Endothelial cell of umbilical vein (primary cell): ENCODE data around the gene SIM1. TPM values are rescaled to one million over a fixed set of nuclear protein-coding genes. Genes with fewer than 3 reads are reported as not detected.

Experiments used
- BruUV-seq: library from RNA; stranded (reverse); fragments of 400-500 nt; replicated peaks from 2 replicates; lab custom pipeline; 2021; lab: Mats Ljungman, UMichigan
- CTCF ChIA-PET: fragments of 300-600, 350-600 bp; sonication (Branson Sonifier 250); formaldehyde crosslinking; loops from one replicate; lab custom pipeline; 2021; ENCODE audit warnings: antibody characterized with exemption, inconsistent platforms; lab: Charles Lee
- POLR2A ChIA-PET: fragments of 300-600, 350-600 bp; sonication (Branson Sonifier 250); formaldehyde crosslinking; loops from one replicate; lab custom pipeline; 2021; ENCODE audit warnings: antibody characterized with exemption, inconsistent platforms; lab: Charles Lee
- DNase-seq: peaks from one replicate; pipeline ENCODE4 v3.0.0-alpha.2; 2011; ENCODE audit warnings: low read depth, low spot score
- FAIRE-seq: peaks from 2 replicates; lab custom pipeline; 2011; peaks lifted over from hg19 to GRCh38; lab: Jason Lieb, UNC
- H2AFZ ChIP-seq: 2 replicates; pipeline ENCODE4 v1.6.0; 2012; ENCODE audit warnings: low read depth, low read length, control low read depth, inconsistent platforms
- H3K27ac ChIP-seq: 2 replicates; pipeline ENCODE4 v1.5.1; 2011; ENCODE audit warnings: low read depth, mild to moderate bottlenecking, control low read depth, low read length, moderate library complexity; ENCODE audit not compliant: insufficient read depth
- H3K27me3 ChIP-seq, 2 experiments: 2 replicates each; pipeline versions ENCODE4 v1.6.0 to v1.6.1; 2011; ENCODE audit warnings: low read length in 2 of 2, mixed read lengths in 1 of 2; ENCODE audit not compliant: control insufficient read depth in 2 of 2, insufficient read depth in 2 of 2
- H3K36me3 ChIP-seq, 2 experiments: 2 replicates in 1 of 2; 3 replicates in 1 of 2; pipeline ENCODE4 v1.5.1; 2011; ENCODE audit warnings: low read length in 2 of 2, mild to moderate bottlenecking in 1 of 2, moderate library complexity in 1 of 2; ENCODE audit not compliant: control insufficient read depth in 2 of 2, insufficient read depth in 2 of 2; ENCODE audit errors: extremely low read depth in 1 of 2
- H3K4me1 ChIP-seq: 3 replicates; pipeline ENCODE4 v1.5.1; 2011; ENCODE audit warnings: mild to moderate bottlenecking, low read length; ENCODE audit not compliant: control insufficient read depth, insufficient read depth; ENCODE audit errors: extremely low read depth
- H3K4me2 ChIP-seq: 2 replicates; pipeline ENCODE4 v1.6.1; 2011; ENCODE audit warnings: low read length, control low read depth, mixed read lengths; ENCODE audit not compliant: insufficient read depth
- H3K4me3 ChIP-seq, 3 experiments: fragments of 200-600 bp in 1 of 3; sonication (generic), shearing (Covaris generic) in 1 of 3; replicated peaks in 1 of 3; 2 replicates each; pipeline ENCODE4 v1.5.1; 2011 to 2016; ENCODE audit warnings: control low read depth in 3 of 3, low read length in 3 of 3, mild to moderate bottlenecking in 2 of 3, inconsistent platforms in 1 of 3, low read depth in 1 of 3, moderate library complexity in 1 of 3; ENCODE audit not compliant: insufficient read depth in 1 of 3
- H3K79me2 ChIP-seq: 2 replicates; pipeline ENCODE4 v1.6.0; 2012; ENCODE audit warnings: low read length, inconsistent platforms; ENCODE audit not compliant: control insufficient read depth, insufficient read depth
- H3K9ac ChIP-seq: replicated peaks from 2 replicates; pipeline ENCODE3; 2011; ENCODE audit warnings: low read length, control low read depth; ENCODE audit not compliant: insufficient read depth; ENCODE audit errors: extremely low read depth
- H3K9me1 ChIP-seq: replicated peaks from 3 replicates; pipeline ENCODE4 v1.6.0; 2011; ENCODE audit warnings: mild to moderate bottlenecking, low read length; ENCODE audit not compliant: control insufficient read depth, insufficient read depth; ENCODE audit errors: extremely low read depth
- H3K9me3 ChIP-seq: replicated peaks from 2 replicates; pipeline ENCODE4 v1.5.1; 2012; ENCODE audit warnings: low read length, inconsistent platforms; ENCODE audit not compliant: control insufficient read depth, insufficient read depth
- H4K20me1 ChIP-seq: replicated peaks from 2 replicates; pipeline ENCODE3; 2011; ENCODE audit warnings: mild to moderate bottlenecking, low read length; ENCODE audit not compliant: control insufficient read depth, insufficient read depth; ENCODE audit errors: extremely low read depth
- EZH2 ChIP-seq: IDR thresholded peaks from 2 replicates; pipeline ENCODE4 v1.6.1; 2012; ENCODE audit warnings: borderline replicate concordance, low read depth, mild to moderate bottlenecking, moderate library complexity, low read length, inconsistent platforms; ENCODE audit not compliant: severe bottlenecking
- FOS ChIP-seq: IDR thresholded peaks from 2 replicates; pipeline ENCODE4 v1.6.1; 2011; ENCODE audit warnings: mild to moderate bottlenecking, low read length, moderate library complexity, borderline replicate concordance; ENCODE audit not compliant: insufficient read depth
- GATA2 ChIP-seq: IDR thresholded peaks from 2 replicates; pipeline ENCODE4 v1.7.0; 2011; ENCODE audit warnings: low read depth, mild to moderate bottlenecking, moderate library complexity, mixed read lengths, low read length; ENCODE audit not compliant: insufficient read length, insufficient read depth
- JUN ChIP-seq: IDR thresholded peaks from 2 replicates; pipeline ENCODE4 v1.6.1; 2011; ENCODE audit warnings: borderline replicate concordance, low read depth; ENCODE audit not compliant: insufficient read length, insufficient read depth
- MYC ChIP-seq: IDR thresholded peaks from one replicate; pipeline ENCODE4 v1.6.1; 2011; ENCODE audit warnings: mild to moderate bottlenecking, low read depth, low read length
- POLR2A ChIP-seq: IDR thresholded peaks from 2 replicates; pipeline ENCODE4 v1.6.1; 2012; ENCODE audit warnings: low read depth, mild to moderate bottlenecking, control low read depth, low read length
- POLR2AphosphoS5 ChIP-seq: IDR thresholded peaks from 2 replicates; pipeline ENCODE4 v1.6.1; 2012; ENCODE audit warnings: low read depth, mild to moderate bottlenecking, control low read depth, low read length, moderate library complexity; ENCODE audit not compliant: insufficient read depth
- dilution Hi-C: fragments of 300-500 bp; cut with MboI; formaldehyde crosslinking; loops from one replicate; pipeline ENCODE4 v1.15.0; 2019; ENCODE audit warnings: low sequenced_read_pairs; ENCODE audit not compliant: extremely low pct_ligation_motif_present
- intact Hi-C: fragments of 100-400 bp; cut with micrococcal nuclease; formaldehyde crosslinking; loops from one replicate; pipeline ENCODE4 v1.10.0; 2022
- polyA plus RNA-seq, 4 experiments: library from polyadenylated mRNA; depleted of rRNA in 3 of 4; stranded (reverse) in 3 of 4; unstranded in 1 of 4; fragments of >200 nt; gene quantifications; 2 replicates each; pipeline versions ENCODE4 v1.2.1 to v1.2.3, GENCODE V29; 2011 to 2012; ENCODE audit warnings: missing spikeins in 1 of 4
- total RNA-seq: library from RNA; stranded (reverse); gene quantifications from 2 replicates; pipeline ENCODE4 v1.2.3, GENCODE V29; 2021
- TF ChIP-seq, protein P1 (sequence below): IDR thresholded peaks from 2 replicates; pipeline ENCODE4 v1.6.1; 2011; ENCODE audit not compliant: insufficient read depth, insufficient read length
- TF ChIP-seq, protein P2 (sequence below), 2 donors: IDR thresholded peaks; 1 replicate in 1 of 2; 2 replicates in 1 of 2; pipeline ENCODE4 v1.5.1; 2011; ENCODE audit warnings: low read length in 2 of 2, mild to moderate bottlenecking in 2 of 2, moderate library complexity in 2 of 2, control low read depth in 1 of 2, inconsistent platforms in 1 of 2, low read depth in 1 of 2; ENCODE audit not compliant: insufficient read depth in 1 of 2; ENCODE audit errors: extremely low read depth in 1 of 2

Gene SIM1
- total and polyA plus RNA-seq, 2 donors (not counting 3 experiments of a cell fraction or from before 2014, with no cell fraction given), result 0.14 to 0.29 TPM

- Histone ChIP-seq H3K36me3 (no peaks in the 10 kb centered on the region), H3K4me3 (no peak overlapping the region), H3K27ac (no peak overlapping the region), H3K9me3 (no peaks in the 10 kb centered on the region), H2AFZ (no peak overlapping the region), H3K9me1 (no peaks in the 10 kb centered on the region), H3K27me3 (peaks cover 7 to 15% of the 10 kb centered on the region in 2 experiments), H4K20me1 (no peaks in the 10 kb centered on the region), H3K4me2 (no peak overlapping the region), H3K9ac (no peak overlapping the region), H3K4me1 (no peaks in the 10 kb centered on the region), H3K79me2 (no peaks in the 10 kb centered on the region)
- no TSS peak for BruUV-seq
- POLR2A ChIA-PET, result no interaction called here
- DNase-seq (no peak), FAIRE-seq (no peak)
- intact Hi-C loops, result no loop called here
- dilution Hi-C loops, result no loop called here
- TF ChIP-seq, protein P1, sequence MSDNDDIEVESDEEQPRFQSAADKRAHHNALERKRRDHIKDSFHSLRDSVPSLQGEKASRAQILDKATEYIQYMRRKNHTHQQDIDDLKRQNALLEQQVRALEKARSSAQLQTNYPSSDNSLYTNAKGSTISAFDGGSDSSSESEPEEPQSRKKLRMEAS, result no peak
- TF ChIP-seq EZH2 (no peak), POLR2AphosphoS5 (no peak), POLR2A (no peak), GATA2 (no peak), MYC (no peak), JUN (no peak), FOS (no peak)
- TF ChIP-seq, protein P2, sequence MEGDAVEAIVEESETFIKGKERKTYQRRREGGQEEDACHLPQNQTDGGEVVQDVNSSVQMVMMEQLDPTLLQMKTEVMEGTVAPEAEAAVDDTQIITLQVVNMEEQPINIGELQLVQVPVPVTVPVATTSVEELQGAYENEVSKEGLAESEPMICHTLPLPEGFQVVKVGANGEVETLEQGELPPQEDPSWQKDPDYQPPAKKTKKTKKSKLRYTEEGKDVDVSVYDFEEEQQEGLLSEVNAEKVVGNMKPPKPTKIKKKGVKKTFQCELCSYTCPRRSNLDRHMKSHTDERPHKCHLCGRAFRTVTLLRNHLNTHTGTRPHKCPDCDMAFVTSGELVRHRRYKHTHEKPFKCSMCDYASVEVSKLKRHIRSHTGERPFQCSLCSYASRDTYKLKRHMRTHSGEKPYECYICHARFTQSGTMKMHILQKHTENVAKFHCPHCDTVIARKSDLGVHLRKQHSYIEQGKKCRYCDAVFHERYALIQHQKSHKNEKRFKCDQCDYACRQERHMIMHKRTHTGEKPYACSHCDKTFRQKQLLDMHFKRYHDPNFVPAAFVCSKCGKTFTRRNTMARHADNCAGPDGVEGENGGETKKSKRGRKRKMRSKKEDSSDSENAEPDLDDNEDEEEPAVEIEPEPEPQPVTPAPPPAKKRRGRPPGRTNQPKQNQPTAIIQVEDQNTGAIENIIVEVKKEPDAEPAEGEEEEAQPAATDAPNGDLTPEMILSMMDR (IDR thresholded peaks at IDR 0.05; ENCODE audit: extremely low read depth in 1 of 2, insufficient read depth in 1 of 2, low read depth in 1 of 2, low read length in 2 of 2), result no peak
- CTCF ChIA-PET, result interaction anchor here (1.0 to 1.8 kb wide), 3 partner anchors 371 to 486 kb away, joined by 3 to 5 read pairs (median 3); no protein-coding TSS in a partner anchor
These were observed 22.9 kb upstream of the SIM1 start for GRCh38 chr6:100487638-100488037.
